GM12878 (cell line): Measurements from ENCODE around the gene RBBP9. TPM values are rescaled to one million over a fixed set of nuclear protein-coding genes. Genes with fewer than 3 reads are reported as not detected.

Experiments
- ATAC-seq: fragments of 200-7000 bp; cut with Tn5 transposase; 3 replicates; pipeline ENCODE4 v1.9.1; 2020; ENCODE audit warnings: mild to moderate bottlenecking, moderate library complexity
- BruUV-seq: library from RNA; stranded (reverse); fragments of 400-500 nt; replicated peaks from 2 replicates; lab custom pipeline; 2021; lab: Mats Ljungman, UMichigan
- CTCF ChIA-PET: fragments of 300-600 bp; sonication (Branson Sonifier 250); formaldehyde crosslinking; extraction: SDS; loops from one replicate; lab custom pipeline; 2021; ENCODE audit warnings: inconsistent platforms; lab: Yijun Ruan, JAX
- POLR2A ChIA-PET: fragments of 350-600 bp; formaldehyde crosslinking; extraction: SDS; loops from one replicate; lab custom pipeline; 2021; ENCODE audit warnings: inconsistent platforms; lab: Charles Lee
- RAD21 ChIA-PET: fragments of 300-600 bp; sonication (Branson Sonifier 250); formaldehyde crosslinking; loops from one replicate; lab custom pipeline; 2023; ENCODE audit warnings: antibody characterized with exemption; ENCODE audit not compliant: unreplicated experiment; lab: Charles Lee
- SMC1A ChIA-PET: fragments of 300-600 bp; sonication (Branson Sonifier 250); formaldehyde crosslinking; loops from one replicate; lab custom pipeline; 2023; ENCODE audit not compliant: unreplicated experiment, uncharacterized antibody; lab: Charles Lee
- DNase-seq: peaks from one replicate; pipeline ENCODE4 v3.0.0-alpha.2; 2011; ENCODE audit warnings: low read depth, low spot score
- FAIRE-seq: peaks from 3 replicates; lab custom pipeline; 2011; peaks lifted over from hg19 to GRCh38; lab: Jason Lieb, UNC
- H2AFZ ChIP-seq: 2 replicates; pipeline ENCODE4 v1.6.0; 2011; ENCODE audit warnings: low read depth, low read length, control low read depth; ENCODE audit not compliant: control insufficient read depth
- H3K27ac ChIP-seq: 2 replicates; pipeline ENCODE4 v1.5.1; 2011; ENCODE audit warnings: control low read depth; ENCODE audit not compliant: control insufficient read depth, insufficient read depth
- H3K27me3 ChIP-seq, 2 experiments: replicated peaks in 1 of 2; 2 replicates each; pipeline versions ENCODE4 v1.6.0 to v1.6.1; 2011; ENCODE audit warnings: low read length in 1 of 2; ENCODE audit not compliant: control insufficient read depth in 2 of 2, insufficient read depth in 2 of 2
- H3K36me3 ChIP-seq, 2 experiments: 2 replicates each; pipeline ENCODE4 v1.5.1; 2011; ENCODE audit warnings: low read length in 1 of 2; ENCODE audit not compliant: control insufficient read depth in 2 of 2, insufficient read depth in 2 of 2
- H3K4me1 ChIP-seq: 2 replicates; pipeline ENCODE4 v1.6.1; 2011; ENCODE audit warnings: mild to moderate bottlenecking, low read length, moderate library complexity, mixed read lengths; ENCODE audit not compliant: control insufficient read depth, insufficient read depth
- H3K4me2 ChIP-seq: 2 replicates; pipeline ENCODE4 v1.6.0; 2011; ENCODE audit warnings: control low read depth; ENCODE audit not compliant: control insufficient read depth, insufficient read depth
- H3K4me3 ChIP-seq: fragments of 200-600 bp; sonication (generic); 2 replicates; pipeline ENCODE4 v1.5.1; 2016
- H3K79me2 ChIP-seq: 2 replicates; pipeline ENCODE4 v1.6.0; 2011; ENCODE audit warnings: low read length; ENCODE audit not compliant: control insufficient read depth, insufficient read depth
- H3K9ac ChIP-seq: 2 replicates; pipeline ENCODE4 v1.8.0; 2011; ENCODE audit warnings: low read length, control low read depth, mixed read lengths; ENCODE audit not compliant: control insufficient read depth, insufficient read depth
- H3K9me3 ChIP-seq: replicated peaks from 3 replicates; pipeline ENCODE4 v1.5.1; 2011; ENCODE audit warnings: mild to moderate bottlenecking, low read length; ENCODE audit not compliant: control insufficient read depth, insufficient read depth
- H4K20me1 ChIP-seq: 2 replicates; pipeline ENCODE4 v1.6.0; 2011; ENCODE audit not compliant: control insufficient read depth, insufficient read depth
- CBFB ChIP-seq: IDR thresholded peaks from 2 replicates; pipeline ENCODE4 v1.6.1; 2016; ENCODE audit warnings: antibody characterized with exemption, low read depth
- CBX3 ChIP-seq: fragments of 200-600 bp; sonication (generic); IDR thresholded peaks from 2 replicates; pipeline ENCODE4 v1.6.1; 2016; ENCODE audit warnings: low read depth, borderline replicate concordance
- DPF2 ChIP-seq: fragments of 450-650 bp; IDR thresholded peaks from 2 replicates; pipeline ENCODE4 v1.6.1; 2017; ENCODE audit warnings: mild to moderate bottlenecking
- KDM1A ChIP-seq: fragments of 200-600 bp; sonication (generic); IDR thresholded peaks from 2 replicates; pipeline ENCODE4 v1.6.1; 2016; ENCODE audit warnings: borderline replicate concordance
- KLF5 ChIP-seq: fragments of 450-650 bp; IDR thresholded peaks from 2 replicates; pipeline ENCODE4 v1.6.1; 2014; ENCODE audit warnings: mild to moderate bottlenecking; ENCODE audit not compliant: partially characterized antibody
- NBN ChIP-seq: fragments of 450-650 bp; IDR thresholded peaks from 2 replicates; pipeline ENCODE4 v1.6.1; 2016
- NFIC ChIP-seq: IDR thresholded peaks from 2 replicates; pipeline ENCODE4 v1.6.1; 2012; ENCODE audit warnings: low read depth, mild to moderate bottlenecking, inconsistent platforms, low read length, moderate library complexity
- NR2C2 ChIP-seq: IDR thresholded peaks from 2 replicates; pipeline ENCODE4 v1.6.1; 2011; ENCODE audit warnings: borderline replicate concordance, low read depth; ENCODE audit not compliant: control insufficient read depth, insufficient read length
- PAX8 ChIP-seq: fragments of 450-650 bp; IDR thresholded peaks from 2 replicates; pipeline ENCODE4 v1.6.1; 2017; ENCODE audit warnings: mild to moderate bottlenecking, moderate library complexity
- POLR2A ChIP-seq: IDR thresholded peaks from 2 replicates; pipeline ENCODE4 v1.6.1; 2011; ENCODE audit warnings: low read depth, mild to moderate bottlenecking, low read length
- RELA ChIP-seq: fragments of 450-650 bp; IDR thresholded peaks from 2 replicates; pipeline ENCODE4 v1.8.0; 2014; ENCODE audit warnings: borderline replicate concordance; ENCODE audit not compliant: partially characterized antibody
- SKIL ChIP-seq: fragments of 450-650 bp; IDR thresholded peaks from 2 replicates; pipeline ENCODE4 v1.6.1; 2017; ENCODE audit warnings: mild to moderate bottlenecking, low read depth, inconsistent platforms; ENCODE audit not compliant: poor library complexity, severe bottlenecking
- SPI1 ChIP-seq: IDR thresholded peaks from 2 replicates; pipeline ENCODE4 v1.6.1; 2011; ENCODE audit warnings: low read depth, mild to moderate bottlenecking, low read length, moderate library complexity, borderline replicate concordance; ENCODE audit not compliant: insufficient read depth
- USF1 ChIP-seq: IDR thresholded peaks from 2 replicates; pipeline ENCODE4 v1.6.1; 2011; ENCODE audit warnings: borderline replicate concordance, low read depth, mild to moderate bottlenecking, moderate library complexity, mixed read lengths, low read length; ENCODE audit not compliant: insufficient read depth; ENCODE audit errors: extremely low read length
- USF2 ChIP-seq: IDR thresholded peaks from 2 replicates; pipeline ENCODE4 v1.6.1; 2011; ENCODE audit warnings: low read depth, low read length, improper control_type of control experiment, borderline replicate concordance
- ZBED1 ChIP-seq: IDR thresholded peaks from 2 replicates; pipeline ENCODE4 v1.6.1; 2016; ENCODE audit warnings: borderline replicate concordance
- WGBS: methylation state at CpG from one replicate; pipeline ENCODE4 v1.1.6; 2016; ENCODE audit warnings: low lambda C conversion rate; ENCODE audit not compliant: insufficient replicate concordance, insufficient coverage; ENCODE audit errors: missing lambda C conversion rate; 5-methylcytosine and 5-hydroxymethylcytosine counted together
- in situ Hi-C: fragments of 300-500 bp; cut with MboI; formaldehyde crosslinking; loops from 9 replicates; pipeline ENCODE4 v1.14.3; 2018; ENCODE audit warnings: mixed read lengths
- intact Hi-C: fragments of 100-400 bp; cut with micrococcal nuclease; formaldehyde crosslinking; loops from one replicate; pipeline ENCODE4 v1.14.2; 2022; ENCODE audit not compliant: unreplicated experiment
- polyA plus RNA-seq, 11 experiments: library from polyadenylated mRNA; depleted of rRNA in 4 of 11; unstranded in 6 of 11; stranded (reverse) in 5 of 11; fragments of >200 nt; fragmentation: Nextera tagmentation in 4 of 11; fragmentation: Illumina TruSeq in 1 of 11; extraction: Ambion mirVana in 4 of 11; extraction: Trizol in 1 of 11; gene quantifications; 1 replicate in 1 of 11; 2 replicates in 10 of 11; pipeline versions ENCODE4 v1.2.1 to v1.2.3, GENCODE V29; 2011 to 2016; ENCODE audit warnings: inconsistent platforms in 2 of 11, missing spikeins in 2 of 11, low read depth in 1 of 11
- total RNA-seq, 4 experiments: library from RNA; depleted of rRNA in 3 of 4; stranded (reverse); fragments of >200 nt in 3 of 4; fragmentation: Illumina TruSeq in 1 of 4; extraction: Trizol in 1 of 4; gene quantifications; 2 replicates each; pipeline versions ENCODE4 v1.2.1 to v1.2.3, GENCODE V29; 2013 to 2021

RBBP9 gene
- total and polyA plus RNA-seq, 10 of the 15 experiments (the other 5 are each of a cell fraction or from before 2014, with no cell fraction given): 7.1 to 34.1 (median 16.0) TPM

- TF ChIP-seq USF1 (no peak), PAX8 (no peak), DPF2 (no peak), NR2C2 (no peak)
- TF ChIP-seq, all 136 proteins: peak for 0
Observed at GRCh38 chr20:18481596-18481995, 15.4 kb downstream of the RBBP9 start (continued).

GRCh38 chr20:18477821-18478220, 19.2 kb downstream of the RBBP9 start:
- Histone ChIP-seq H3K4me2 (no peak overlapping the region), H3K27me3 (no peaks in the 10 kb centered on the region), H3K36me3 (peaks cover 0 to 12% of the 10 kb centered on the region in 2 experiments; a peak in 3 of 4 replicates), H2AFZ (no peak overlapping the region), H3K4me3 (no peak overlapping the region), H4K20me1 (no peaks in the 10 kb centered on the region), H3K27ac (no peak overlapping the region), H3K79me2 (no peaks in the 10 kb centered on the region), H3K4me1 (no peaks in the 10 kb centered on the region), H3K9me3 (no peaks in the 10 kb centered on the region), H3K9ac (no peak overlapping the region)
- no peak for ATAC-seq
- no TSS peak for BruUV-seq
- ChIA-PET SMC1A (interaction anchor here (0.9 to 1.3 kb wide), 2 partner anchors 19 to 63 kb away, joined by 3 to 5 read pairs; partner anchors contain the start of gene RBBP9), RAD21 (no interaction called here), CTCF (interaction anchor here (1.0 kb wide), 1 partner anchor 17 kb away, joined by 3 read pairs; no protein-coding TSS in a partner anchor), POLR2A (interaction anchor here (1.3 to 1.7 kb wide), 2 partner anchors 30 to 89 kb away, joined by 3 to 4 read pairs; partner anchors contain the start of gene SEC23B)
- FAIRE-seq: no peak
- 88% methylated on average over 1 of the region's 1 CpG for WGBS
- no peak for DNase-seq
- TF ChIP-seq USF2 (no peak), KLF5 (no peak), CBFB (no peak), KDM1A (no peak), POLR2A (no peak), SPI1 (no peak), CBX3 (no peak), NR2C2 (no peak), ZBED1 (no peak), RELA (no peak), SKIL (no peak), NBN (no peak), NFIC (no peak)
- in situ Hi-C loops (no loop called here), intact Hi-C loops (no loop called here)
